Mesothelial cell of epicardium (in vitro differentiated cells): ENCODE measurements around the gene VPS41. TPM values are rescaled to one million over a fixed set of nuclear protein-coding genes. Genes with fewer than 3 reads are reported as not detected.

Experiments used
- DNase-seq, 2 experiments: peaks; one replicate each; pipeline ENCODE4 v3.0.0; 2021; ENCODE audit warnings: low spot score in 2 of 2; ENCODE audit not compliant: unreplicated experiment in 2 of 2
- H3K27ac Mint-ChIP-seq: 2 replicates; pipeline ENCODE4 v1.8.0; 2021; ENCODE audit warnings: mixed read lengths
- H3K27me3 Mint-ChIP-seq: 2 replicates; pipeline ENCODE4 v1.8.0; 2021; ENCODE audit warnings: low read depth, mixed read lengths
- H3K36me3 Mint-ChIP-seq: 2 replicates; pipeline ENCODE4 v1.8.0; 2021; ENCODE audit warnings: mixed read lengths
- H3K4me1 Mint-ChIP-seq: 2 replicates; pipeline ENCODE4 v1.8.0; 2021; ENCODE audit warnings: mixed read lengths
- H3K4me3 Mint-ChIP-seq: 2 replicates; pipeline ENCODE4 v1.8.0; 2021; ENCODE audit warnings: mild to moderate bottlenecking, moderate library complexity, mixed read lengths
- H3K9me3 Mint-ChIP-seq: 2 replicates; pipeline ENCODE4 v1.8.0; 2021; ENCODE audit warnings: mixed read lengths
- total RNA-seq: library from RNA; stranded (reverse); gene quantifications from 3 replicates; pipeline ENCODE4 v1.2.1, GENCODE V29; 2021
- TF ChIP-seq, protein P1 (sequence below): fragments of 200-600 bp; sonication (generic); IDR thresholded peaks from one replicate; pipeline ENCODE4 v1.5.0; 2021; ENCODE audit warnings: antibody characterized with exemption; ENCODE audit not compliant: unreplicated experiment

The VPS41 gene
- total RNA-seq, 1 donor from 2014 or later = 104 TPM

DNA sequence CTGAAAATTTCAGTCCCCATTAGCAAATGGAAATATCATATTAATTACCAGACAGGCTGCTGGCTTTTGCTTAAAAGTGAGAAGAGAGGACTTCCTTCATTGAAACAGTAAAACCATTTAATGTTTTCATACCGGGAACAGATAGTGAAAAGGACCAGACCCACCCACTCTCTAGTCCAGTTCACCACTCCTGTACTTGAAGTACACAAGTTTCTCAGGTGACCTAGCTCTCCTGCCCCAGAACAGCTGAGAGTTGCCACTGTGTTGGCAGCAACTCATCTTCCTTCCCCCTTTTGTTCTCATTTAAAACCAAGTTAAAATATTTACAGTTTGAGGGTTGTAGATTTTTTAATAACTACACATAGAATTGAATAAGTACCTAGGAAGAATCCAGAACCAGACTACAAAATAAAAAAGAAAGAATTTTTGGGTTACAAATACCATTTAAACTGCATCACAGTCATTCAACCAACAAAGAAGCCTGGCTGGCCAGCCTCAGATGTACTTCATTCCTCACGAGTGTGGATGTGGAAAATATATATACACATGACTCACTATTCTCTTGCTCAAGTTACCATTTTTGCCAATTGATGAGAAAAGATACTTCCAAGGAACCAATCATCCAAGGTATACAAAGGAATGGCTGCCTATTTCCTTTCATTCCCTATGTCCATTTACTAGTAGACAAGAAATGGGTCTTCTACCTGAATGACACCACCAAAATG lies 68.1 kb downstream of the VPS41 start:
- no peak overlapping the region for H3K27ac Mint-ChIP-seq
- H3K27me3 Mint-ChIP-seq = no peaks in the 10 kb centered on the region
- no peaks in the 10 kb centered on the region for H3K36me3 Mint-ChIP-seq
- TF ChIP-seq, protein P1, sequence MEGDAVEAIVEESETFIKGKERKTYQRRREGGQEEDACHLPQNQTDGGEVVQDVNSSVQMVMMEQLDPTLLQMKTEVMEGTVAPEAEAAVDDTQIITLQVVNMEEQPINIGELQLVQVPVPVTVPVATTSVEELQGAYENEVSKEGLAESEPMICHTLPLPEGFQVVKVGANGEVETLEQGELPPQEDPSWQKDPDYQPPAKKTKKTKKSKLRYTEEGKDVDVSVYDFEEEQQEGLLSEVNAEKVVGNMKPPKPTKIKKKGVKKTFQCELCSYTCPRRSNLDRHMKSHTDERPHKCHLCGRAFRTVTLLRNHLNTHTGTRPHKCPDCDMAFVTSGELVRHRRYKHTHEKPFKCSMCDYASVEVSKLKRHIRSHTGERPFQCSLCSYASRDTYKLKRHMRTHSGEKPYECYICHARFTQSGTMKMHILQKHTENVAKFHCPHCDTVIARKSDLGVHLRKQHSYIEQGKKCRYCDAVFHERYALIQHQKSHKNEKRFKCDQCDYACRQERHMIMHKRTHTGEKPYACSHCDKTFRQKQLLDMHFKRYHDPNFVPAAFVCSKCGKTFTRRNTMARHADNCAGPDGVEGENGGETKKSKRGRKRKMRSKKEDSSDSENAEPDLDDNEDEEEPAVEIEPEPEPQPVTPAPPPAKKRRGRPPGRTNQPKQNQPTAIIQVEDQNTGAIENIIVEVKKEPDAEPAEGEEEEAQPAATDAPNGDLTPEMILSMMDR = no peak
- no peak overlapping the region for H3K4me3 Mint-ChIP-seq
- no peak for DNase-seq
- no peaks in the 10 kb centered on the region for H3K9me3 Mint-ChIP-seq
- H3K4me1 Mint-ChIP-seq = no peaks in the 10 kb centered on the region

DNA sequence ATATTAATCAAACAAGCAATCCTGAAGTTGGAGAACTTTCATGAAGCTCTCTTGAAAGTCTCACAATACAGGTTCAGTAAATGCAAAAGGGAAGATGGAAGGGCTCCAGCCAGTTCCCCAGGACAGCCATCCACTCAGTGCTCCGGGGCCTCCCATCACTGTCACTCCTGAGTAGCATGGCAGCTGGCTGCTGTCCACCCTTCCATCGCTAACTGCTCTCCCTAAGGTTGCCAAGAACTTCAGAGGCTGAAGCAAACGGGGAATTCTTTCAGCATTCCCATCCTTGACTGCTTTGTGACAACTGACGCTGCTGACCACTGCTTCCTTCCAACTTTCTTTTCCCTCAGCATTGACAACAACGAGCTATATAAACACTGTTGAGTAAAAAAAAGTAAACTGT lies 69.1 kb downstream of the VPS41 start:
- H3K4me1 Mint-ChIP-seq = no peaks in the 10 kb centered on the region
- no peak for DNase-seq
- no peaks in the 10 kb centered on the region for H3K36me3 Mint-ChIP-seq
- no peaks in the 10 kb centered on the region for H3K27me3 Mint-ChIP-seq
- no peak overlapping the region for H3K27ac Mint-ChIP-seq
- no peak overlapping the region for H3K4me3 Mint-ChIP-seq
- H3K9me3 Mint-ChIP-seq = no peaks in the 10 kb centered on the region
- TF ChIP-seq, protein P1 = no peak

DNA sequence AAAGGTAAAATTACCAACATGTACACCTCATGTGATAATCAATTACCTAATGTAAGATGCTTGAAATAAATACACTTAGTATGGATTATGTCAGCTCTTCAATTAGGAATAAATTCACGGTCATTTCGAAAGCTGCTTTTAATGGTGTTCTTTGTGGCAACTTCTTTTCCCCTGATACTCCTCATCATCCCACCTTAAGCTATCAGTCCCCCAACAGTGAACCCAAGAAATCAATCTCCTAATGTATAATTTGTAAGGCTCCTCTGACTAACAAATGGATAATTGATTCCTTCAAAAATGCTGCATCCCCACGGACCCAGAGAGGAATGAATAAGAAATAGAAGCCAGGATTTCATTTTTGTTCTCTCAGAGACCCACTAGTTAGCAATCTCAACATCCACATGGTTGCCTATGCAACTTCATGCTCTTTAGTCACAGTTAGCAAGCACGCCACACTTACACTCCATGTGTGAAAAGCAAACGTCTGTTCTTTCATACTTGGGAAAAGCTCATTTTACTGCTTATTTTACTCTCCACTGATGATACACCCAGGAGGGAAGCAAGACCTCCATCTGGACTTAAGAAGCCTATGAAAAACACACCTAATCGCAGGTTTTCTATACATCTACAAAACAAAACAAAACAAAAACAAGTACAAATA lies 70.1 kb downstream of the VPS41 start:
- Mint-ChIP-seq H3K4me1 (no peaks in the 10 kb centered on the region), H3K36me3 (no peaks in the 10 kb centered on the region), H3K27ac (no peak overlapping the region), H3K4me3 (no peak overlapping the region), H3K27me3 (no peaks in the 10 kb centered on the region), H3K9me3 (no peaks in the 10 kb centered on the region)
- TF ChIP-seq, protein P1 = no peak
- no peak for DNase-seq

DNA sequence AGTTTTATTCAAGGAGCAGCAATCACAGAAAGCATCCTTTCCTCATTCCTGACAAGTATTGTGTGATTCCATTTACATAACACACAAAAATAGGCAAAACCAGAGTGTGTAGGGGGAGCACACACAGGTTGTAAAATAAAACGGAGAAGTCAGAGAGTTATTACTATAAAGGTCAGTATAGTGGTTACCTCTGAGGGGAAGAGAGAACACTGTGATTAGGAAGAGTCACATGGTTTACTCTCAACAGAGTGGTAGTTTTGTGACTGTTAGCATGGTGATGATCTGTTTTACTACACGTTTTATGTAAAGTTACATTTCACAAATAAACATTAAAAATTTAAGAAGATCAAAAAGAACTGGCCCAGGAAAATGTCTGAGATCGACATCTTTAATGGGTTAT lies 74.6 kb downstream of the VPS41 start:
- H3K4me3 Mint-ChIP-seq = no peak overlapping the region
- TF ChIP-seq, protein P1 = no peak
- H3K27ac Mint-ChIP-seq = no peak overlapping the region
- H3K36me3 Mint-ChIP-seq = no peaks in the 10 kb centered on the region
- no peaks in the 10 kb centered on the region for H3K9me3 Mint-ChIP-seq
- DNase-seq = no peak
- no peaks in the 10 kb centered on the region for H3K27me3 Mint-ChIP-seq
- no peaks in the 10 kb centered on the region for H3K4me1 Mint-ChIP-seq

DNA sequence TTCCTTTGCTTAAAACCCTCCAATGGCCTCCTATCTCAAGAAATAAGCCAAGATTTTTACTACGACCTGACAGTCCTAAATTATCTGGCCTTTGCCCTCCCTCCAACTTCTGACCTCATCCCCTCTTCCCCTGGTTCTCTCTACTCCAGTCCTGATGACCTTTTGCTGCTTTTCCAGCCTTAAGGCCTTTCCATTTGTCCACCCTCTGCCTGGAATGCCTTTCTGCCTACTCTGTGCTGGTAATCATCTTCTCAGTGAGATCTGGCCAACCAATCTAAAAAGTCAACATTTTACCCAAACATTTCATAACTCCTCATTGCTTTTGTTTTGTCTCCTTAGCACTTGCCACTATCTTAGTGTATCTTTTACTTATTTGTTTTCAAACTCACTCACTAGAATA lies 75.7 kb downstream of the VPS41 start:
- TF ChIP-seq, protein P1 = no peak
- Mint-ChIP-seq H3K4me1 (no peaks in the 10 kb centered on the region), H3K27ac (no peak overlapping the region), H3K4me3 (no peak overlapping the region), H3K36me3 (no peaks in the 10 kb centered on the region), H3K9me3 (no peaks in the 10 kb centered on the region), H3K27me3 (no peaks in the 10 kb centered on the region)
- no peak for DNase-seq
